Amniotic epithelial cell (primary cell): ENCODE results near the gene FMC1.
A peak's percentile ranks its signal among the peaks of the same experiment; 100 is the strongest.
"Not testable (repeated sequence)": the region's sequence is repeated elsewhere in the genome, so short reads cannot be mapped to it uniquely, and the experiment has no call there.

Experiments used
- DNase-seq: peaks from one replicate; pipeline ENCODE4 v3.0.0-alpha.2; 2010; ENCODE audit warnings: low read depth

FMC1 gene

DNA sequence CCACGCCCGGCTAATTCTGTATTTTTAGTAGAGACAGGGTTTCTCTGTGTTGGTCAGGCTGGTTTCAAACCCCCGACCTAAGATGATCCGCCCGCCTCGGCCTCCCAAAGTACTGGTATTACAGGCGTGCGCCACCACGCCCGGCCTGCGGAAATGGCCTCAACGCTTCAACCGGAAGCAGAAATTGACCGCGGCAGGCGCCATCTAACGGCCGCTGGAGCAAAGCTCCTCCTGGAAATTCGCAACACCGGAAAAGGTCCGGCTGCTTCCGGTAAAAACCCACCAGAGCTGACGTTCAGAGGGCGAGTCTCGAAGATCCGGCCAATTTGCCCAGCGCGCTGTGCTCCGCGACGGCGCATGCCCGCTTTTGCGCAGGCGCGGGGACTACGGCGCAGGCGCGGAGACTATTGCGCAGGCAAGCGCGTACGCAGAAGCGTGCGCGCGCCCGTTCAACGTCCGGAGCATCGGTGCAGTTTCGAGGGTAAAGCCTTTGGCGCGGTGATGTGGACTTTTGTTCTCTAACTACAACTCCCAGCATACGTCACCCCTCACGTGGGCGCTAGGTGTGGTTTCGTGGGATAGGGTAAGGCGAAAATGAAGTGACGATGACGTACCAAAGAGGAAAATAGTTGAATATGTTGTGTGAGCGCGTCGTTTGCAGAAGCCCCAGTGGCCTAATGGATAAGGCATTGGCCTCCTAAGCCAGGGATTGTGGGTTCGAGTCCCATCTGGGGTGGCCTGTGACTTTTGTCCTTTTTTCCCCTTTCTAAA, 915 bp upstream of the FMC1 start:
- DNase-seq: peak; percentile 99

DNA sequence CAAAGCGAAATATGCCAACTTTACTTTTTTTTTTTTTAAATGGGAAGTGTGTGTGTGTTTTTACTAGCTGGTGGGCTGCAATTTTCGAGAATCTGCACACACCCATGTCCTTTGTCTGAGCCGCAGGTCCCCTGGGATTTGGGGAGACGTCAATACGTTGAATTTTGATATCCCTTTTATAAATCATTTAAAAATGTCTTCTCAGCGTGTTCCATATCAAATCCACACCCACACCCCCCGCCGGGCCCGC, 404 bp upstream of the FMC1 start:
- DNase-seq: no peak

DNA sequence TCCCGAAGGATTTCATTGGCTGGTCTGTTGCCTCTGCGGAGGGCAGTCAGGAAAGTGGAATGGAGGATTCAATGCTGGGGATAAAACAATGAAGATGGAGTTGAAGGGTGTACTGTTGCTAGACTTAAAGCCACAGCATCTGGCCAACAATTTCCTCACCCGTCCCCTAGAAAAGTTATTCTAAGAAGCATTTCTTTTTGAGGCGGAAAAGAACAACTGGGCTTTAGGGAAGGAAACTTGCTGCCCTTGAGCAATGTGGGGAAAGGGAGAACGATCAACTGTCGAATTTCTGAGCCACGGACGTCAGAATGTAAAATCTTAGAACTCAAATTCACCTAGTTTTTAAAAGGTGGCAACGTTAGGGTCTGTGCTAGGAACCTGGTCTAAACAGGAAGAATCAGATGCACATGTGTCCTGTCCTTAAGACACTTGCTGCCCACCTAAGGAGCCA, 664 bp downstream of the FMC1 start:
- peak; percentile 81 for DNase-seq

DNA sequence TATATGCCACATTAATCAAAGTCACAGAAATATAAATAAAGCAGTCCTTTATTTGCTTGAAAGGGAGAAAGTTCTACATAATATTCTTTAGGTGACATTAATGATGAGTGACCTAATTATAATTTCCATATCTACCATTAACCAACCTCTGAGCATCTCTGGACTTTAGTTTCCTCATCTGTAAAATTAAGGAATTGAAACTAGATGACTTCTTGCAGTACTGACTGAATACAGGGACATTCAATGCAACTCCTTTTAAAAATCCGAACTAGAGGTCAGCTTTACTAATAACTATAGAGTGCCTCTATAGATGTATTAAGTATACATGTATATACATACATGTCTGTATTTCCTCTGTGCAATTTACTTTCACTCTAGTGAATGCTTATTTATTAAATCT, 3.9 kb downstream of the FMC1 start:
- no peak for DNase-seq

DNA sequence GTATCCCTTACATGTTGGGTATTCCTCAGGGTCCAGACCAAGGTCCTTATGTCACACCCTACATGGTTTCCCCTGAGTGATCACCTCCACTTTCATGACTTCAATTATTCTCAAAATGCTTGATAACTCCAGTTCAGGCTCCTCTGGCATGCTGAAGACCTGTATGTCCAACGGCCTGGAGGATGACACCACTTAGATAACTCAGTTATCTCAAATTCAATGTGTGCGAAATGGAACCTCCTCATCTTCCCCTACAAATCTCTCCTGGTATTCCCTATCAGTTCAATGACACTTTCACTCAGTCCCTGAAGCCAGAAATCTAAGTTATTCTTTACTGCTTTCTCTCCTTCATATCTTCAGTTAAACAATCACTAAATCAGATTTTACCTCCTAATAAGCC, 9.9 kb downstream of the FMC1 start:
- DNase-seq: no peak

GRCh38 chr7:139354729-139355128, 13.6 kb downstream of the FMC1 start:
- no peak for DNase-seq

- peak; percentile 77 for DNase-seq
Observed at GRCh38 chr7:139355320-139355719, 14.2 kb downstream of the FMC1 start.

GRCh38 chr7:139357729-139358506, 16.8 kb downstream of the FMC1 start:
- not testable (repeated sequence) for DNase-seq

GRCh38 chr7:139358541-139359365, 17.6 kb downstream of the FMC1 start:
- DNase-seq: peak; percentile 33

- DNase-seq: peak; percentile 97
Observed at GRCh38 chr7:139359366-139360209, 18.5 kb downstream of the FMC1 start, which contains the start of gene LUC7L2. Gene LUC7L2 (plus strand): TSS chr7:139359894. CDS start chr7:139360262, 368 bp downstream.

- peak; percentile 87 for DNase-seq
Observed at GRCh38 chr7:139360210-139360947, 19.2 kb downstream of the FMC1 start.

DNA sequence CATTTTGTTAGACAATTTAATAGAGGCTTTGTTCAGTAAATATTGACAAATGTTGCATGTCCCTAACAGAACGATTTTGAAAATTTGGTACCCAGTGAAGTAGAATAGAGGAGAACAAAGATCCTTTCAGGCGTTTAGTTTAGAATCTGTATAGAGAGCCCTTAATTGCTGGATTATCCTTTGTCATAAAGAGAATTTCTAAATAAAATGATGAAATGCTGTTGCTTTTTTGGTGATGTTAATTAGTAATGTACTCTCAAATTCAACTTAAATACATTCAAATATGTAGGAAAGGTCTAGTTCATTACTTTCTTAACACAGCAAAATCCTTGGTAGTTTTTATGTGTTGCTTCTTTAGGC, 19.8 kb downstream of the FMC1 start:
- no peak for DNase-seq

DNA sequence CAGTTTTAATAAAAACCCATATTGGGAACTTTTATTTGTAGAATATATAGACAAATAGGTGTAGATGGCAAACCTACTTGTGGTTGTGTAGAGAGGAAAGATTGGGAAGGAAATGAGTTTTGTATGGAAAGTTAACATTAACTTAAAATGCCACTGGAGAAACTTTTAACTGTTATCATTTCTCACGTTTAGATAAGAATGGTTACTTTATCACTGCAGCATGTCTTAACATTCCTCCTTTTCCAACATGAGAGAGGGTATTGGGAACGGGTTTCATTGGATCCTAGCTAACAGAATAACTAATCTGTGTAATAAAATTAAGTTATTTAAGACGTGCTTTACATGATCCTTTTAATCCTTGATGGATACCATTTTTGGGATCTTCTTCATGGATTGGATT, 20.4 kb downstream of the FMC1 start:
- DNase-seq: no peak

DNA sequence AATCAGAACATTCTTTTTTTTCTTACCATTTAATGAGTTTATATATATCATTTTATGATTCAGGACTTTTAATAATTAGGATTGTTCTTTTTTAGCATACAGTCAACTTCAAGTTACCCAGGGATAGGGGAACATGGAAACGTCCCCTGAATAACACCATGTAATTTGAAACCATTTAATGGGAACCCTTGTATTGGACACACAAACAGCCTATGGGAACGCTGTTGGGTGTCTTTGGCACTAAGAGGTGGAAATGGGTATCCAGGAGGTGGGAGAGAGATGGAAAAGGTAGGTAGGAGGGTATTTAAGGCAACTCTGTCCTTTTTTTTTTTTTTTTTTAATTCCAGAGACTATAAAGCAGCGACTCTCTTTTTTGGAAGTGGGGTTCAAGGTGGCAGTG, 21.2 kb downstream of the FMC1 start:
- DNase-seq: no peak

GRCh38 chr7:139362981-139363380, 21.8 kb downstream of the FMC1 start:
- no peak for DNase-seq

- DNase-seq: no peak
Observed at GRCh38 chr7:139365336-139365735, 24.2 kb downstream of the FMC1 start.

DNA sequence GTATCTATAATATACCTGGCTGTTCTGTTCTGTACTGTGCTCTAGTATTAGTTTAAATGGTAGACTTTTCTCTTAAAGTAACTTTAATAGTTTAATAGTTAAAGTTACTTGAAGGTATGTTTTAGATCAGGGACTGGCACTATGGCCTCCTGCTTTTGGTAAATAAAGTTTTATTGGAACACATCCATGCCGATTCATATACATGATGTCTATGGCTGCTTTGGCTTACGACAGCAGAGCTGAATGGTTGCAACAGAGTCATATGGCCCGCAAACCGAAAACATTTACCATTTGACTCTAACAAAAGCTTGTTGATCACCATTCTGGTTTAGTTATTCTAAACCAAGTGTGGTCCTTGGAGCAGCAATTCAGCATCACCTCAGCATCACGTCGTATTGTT, 25.3 kb downstream of the FMC1 start:
- no peak for DNase-seq

GRCh38 chr7:139367438-139368155, 26.5 kb downstream of the FMC1 start:
- DNase-seq: no peak

DNA sequence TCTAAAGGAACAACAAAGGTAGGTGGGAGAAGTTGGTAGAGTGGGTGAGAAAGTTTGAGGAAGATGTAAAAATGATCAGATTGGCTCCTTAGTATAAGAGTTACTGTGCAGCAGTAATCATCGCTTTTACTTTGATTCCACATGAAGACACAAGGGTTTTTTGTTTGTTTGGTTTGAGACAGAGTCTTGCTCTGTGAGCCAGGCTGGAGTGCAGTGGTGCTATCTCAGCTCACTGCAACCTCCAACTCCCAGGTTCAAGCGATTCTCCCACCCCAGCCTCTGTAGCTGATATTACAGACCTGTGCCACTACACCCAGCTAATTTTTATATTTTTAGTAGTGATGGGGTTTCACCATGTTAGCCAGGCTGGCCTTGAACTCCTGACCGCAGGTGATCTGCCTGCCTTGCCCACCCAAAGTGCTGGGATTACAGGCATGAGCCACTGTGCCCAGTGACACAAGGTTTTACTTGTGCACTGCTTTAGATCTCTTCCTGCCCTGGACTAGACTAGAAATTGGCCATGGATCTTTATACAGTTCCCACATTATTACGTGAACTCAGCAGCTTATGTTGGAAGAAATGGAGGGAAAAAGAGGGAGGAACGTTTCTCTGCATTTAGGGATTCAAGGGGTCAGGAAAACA, 29.3 kb downstream of the FMC1 start:
- DNase-seq: no peak

- DNase-seq: no peak
Observed at GRCh38 chr7:139370943-139371313, 29.8 kb downstream of the FMC1 start.
